Measurements from ENCODE around the gene VWA7.
A peak's percentile ranks its signal among the peaks of the same experiment; 100 is the strongest.

The VWA7 gene

GRCh38 chr6:31727717-31728671, 49.1 kb downstream of the VWA7 start:
- no peak for DNase-seq

GRCh38 chr6:31727034-31727716, 50.0 kb downstream of the VWA7 start:
- DNase-seq: no peak

- DNase-seq: no peak
These were observed 51.4 kb downstream of the VWA7 start for GRCh38 chr6:31725502-31726350.

DNA sequence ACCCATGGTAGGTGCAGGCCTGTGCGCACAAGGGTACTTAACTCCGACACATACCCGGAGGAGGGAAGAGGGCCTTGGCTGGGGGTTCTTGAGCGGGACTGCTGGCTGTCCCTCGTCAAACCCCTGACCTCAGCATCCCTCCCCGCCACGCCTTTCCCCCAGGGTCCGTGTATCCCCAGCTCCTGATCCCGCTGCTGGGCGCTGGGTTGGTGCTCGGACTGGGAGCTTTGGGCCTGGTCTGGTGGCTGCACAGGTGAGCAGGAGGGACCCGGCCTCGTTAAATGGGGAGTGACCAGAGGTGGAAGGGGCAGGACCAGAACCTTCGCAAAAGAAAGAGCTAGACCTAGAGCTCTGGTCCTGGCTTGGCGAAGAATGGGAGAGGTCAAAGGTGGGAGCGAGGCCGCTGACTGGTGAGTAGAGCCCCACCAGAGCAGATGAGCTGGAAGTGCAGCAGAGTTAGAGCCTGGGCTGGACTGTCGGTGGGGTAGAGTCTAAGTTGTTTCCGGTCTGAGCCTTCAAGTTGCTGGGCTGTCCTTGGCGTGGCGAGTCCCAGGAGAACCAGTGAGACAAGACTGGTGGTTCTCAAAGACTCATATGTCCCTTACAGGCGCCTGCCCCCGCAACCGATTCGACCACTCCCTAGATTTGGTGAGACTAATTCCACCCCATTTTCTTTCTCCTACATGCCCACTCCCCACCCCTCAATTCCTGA, 53.0 kb downstream of the VWA7 start:
- DNase-seq: no peak

GRCh38 chr6:31723245-31723979, 53.7 kb downstream of the VWA7 start, which contains the start of gene MPIG6B:
Gene MPIG6B, plus strand, starts transcription at chr6:31723373. Its CDS starts 11 bp downstream, at chr6:31723384.
- no peak for DNase-seq

DNA sequence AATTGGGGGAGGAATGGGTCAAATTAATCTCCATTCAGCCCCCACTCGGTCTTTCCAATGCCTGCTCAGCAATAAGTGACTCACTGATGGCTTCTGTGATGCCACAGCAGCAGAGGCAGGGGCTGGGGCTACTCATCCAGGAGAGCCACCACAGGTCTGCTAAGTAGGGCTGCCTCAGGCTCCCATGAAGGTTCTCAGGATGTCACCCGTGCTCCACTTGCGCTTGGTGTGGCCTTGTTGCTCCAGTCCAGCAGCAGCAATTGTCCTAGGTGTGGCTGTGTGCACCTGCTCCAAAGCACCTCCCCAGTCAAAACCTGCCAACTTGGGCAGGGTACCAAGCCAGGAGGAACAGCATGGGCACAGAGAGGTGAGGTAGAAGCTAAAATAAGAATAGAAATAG, 55.0 kb downstream of the VWA7 start:
- no peak for DNase-seq

GRCh38 chr6:31721351-31722020, 55.6 kb downstream of the VWA7 start, which contains the start of gene LY6G6C:
Gene LY6G6C, minus strand, starts transcription at chr6:31721746. Its CDS starts 67 bp downstream, at chr6:31721679.
- DNase-seq: no peak

- DNase-seq: no peak
These were observed 56.8 kb downstream of the VWA7 start for GRCh38 chr6:31720196-31720770.

DNA sequence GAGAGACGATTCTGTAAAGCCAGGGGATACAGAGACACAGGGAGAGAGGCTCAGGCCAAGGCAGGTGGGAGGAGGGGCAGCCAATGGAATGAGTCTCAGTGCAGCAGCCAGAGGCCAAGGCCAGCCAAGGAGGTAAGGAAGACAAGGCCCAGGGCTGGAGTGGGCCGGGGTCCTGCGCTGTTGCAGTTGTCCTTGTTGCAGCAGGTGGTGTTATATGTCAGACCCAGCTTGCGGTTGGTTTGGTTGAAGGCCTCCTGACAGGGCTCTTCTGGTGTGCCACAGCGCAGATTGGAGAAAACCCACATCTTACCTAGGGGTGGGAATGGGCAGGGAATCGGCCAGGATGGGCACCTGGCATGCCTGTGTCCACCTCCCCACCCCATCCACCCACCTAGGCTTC, 58.1 kb downstream of the VWA7 start:
- no peak for DNase-seq

DNA sequence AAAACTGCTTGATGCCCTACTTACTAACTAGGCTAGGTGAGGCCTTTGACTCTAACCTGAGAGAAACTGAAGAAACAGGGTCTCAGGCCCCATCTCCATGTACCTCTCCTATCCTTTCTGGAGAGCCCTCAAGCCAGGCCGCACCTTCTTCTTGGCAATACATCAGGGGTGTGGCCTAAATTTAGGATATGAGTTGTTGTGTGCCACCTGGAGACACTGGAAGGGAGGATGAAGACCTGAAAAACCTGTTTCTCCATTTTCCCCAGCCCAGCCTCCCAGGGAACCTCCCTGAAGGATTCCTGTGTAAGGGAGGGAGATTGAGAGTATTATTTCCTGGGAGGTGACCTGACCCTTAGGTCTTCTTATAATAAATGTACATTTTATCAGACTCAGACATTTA, 58.9 kb downstream of the VWA7 start:
- DNase-seq: peak; percentile 47

GRCh38 chr6:31717499-31718222, 59.5 kb downstream of the VWA7 start:
- DNase-seq: no peak
